Subcutaneous adipose tissue (tissue), 4 donors: Measurements from ENCODE around the gene DGKH. TPM values are rescaled to one million over a fixed set of nuclear protein-coding genes. Genes with fewer than 3 reads are reported as not detected.

Experiments
- total RNA-seq, 4 donors: library from RNA; depleted of rRNA; stranded (reverse); fragments of >200 nt; gene quantifications; one replicate each; pipeline ENCODE4 v1.1.0, GENCODE V29; 2016
- TF ChIP-seq, protein P1 (sequence below): fragments of 450-650 bp; IDR thresholded peaks from one replicate; pipeline ENCODE4 v1.5.1; 2016; ENCODE audit warnings: low read depth, mild to moderate bottlenecking, control low read depth, antibody characterized with exemption, moderate library complexity

The DGKH gene
- total RNA-seq, 4 donors from 2014 or later: 11.9 to 19.8 (median 13.5) TPM

DNA sequence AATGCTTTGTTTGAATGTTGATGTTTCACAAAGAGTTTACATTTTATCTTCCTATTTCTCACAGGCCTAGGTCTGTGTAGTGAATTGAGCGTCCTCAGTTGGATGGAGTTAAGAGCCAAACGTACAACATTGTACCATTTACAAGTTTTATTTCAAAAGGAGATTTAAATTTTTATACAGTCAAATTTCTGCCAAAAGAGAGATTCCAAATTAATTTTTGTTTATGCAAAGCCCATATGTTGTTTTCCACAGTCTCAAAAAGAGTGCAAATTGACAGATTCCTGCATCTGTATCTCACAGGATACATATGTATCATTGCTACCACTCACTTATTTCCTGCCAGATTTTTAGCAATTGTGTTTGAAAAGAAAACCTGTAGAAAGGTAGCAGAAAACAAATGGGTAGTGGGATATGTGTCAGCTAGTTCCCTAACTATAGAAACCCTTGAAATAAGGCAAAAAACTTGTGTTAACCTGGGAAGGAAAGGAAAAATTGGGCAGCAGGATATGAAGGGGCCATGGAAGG lies 46.1 kb downstream of the DGKH start:
- TF ChIP-seq, protein P1, sequence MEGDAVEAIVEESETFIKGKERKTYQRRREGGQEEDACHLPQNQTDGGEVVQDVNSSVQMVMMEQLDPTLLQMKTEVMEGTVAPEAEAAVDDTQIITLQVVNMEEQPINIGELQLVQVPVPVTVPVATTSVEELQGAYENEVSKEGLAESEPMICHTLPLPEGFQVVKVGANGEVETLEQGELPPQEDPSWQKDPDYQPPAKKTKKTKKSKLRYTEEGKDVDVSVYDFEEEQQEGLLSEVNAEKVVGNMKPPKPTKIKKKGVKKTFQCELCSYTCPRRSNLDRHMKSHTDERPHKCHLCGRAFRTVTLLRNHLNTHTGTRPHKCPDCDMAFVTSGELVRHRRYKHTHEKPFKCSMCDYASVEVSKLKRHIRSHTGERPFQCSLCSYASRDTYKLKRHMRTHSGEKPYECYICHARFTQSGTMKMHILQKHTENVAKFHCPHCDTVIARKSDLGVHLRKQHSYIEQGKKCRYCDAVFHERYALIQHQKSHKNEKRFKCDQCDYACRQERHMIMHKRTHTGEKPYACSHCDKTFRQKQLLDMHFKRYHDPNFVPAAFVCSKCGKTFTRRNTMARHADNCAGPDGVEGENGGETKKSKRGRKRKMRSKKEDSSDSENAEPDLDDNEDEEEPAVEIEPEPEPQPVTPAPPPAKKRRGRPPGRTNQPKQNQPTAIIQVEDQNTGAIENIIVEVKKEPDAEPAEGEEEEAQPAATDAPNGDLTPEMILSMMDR: no peak

DNA sequence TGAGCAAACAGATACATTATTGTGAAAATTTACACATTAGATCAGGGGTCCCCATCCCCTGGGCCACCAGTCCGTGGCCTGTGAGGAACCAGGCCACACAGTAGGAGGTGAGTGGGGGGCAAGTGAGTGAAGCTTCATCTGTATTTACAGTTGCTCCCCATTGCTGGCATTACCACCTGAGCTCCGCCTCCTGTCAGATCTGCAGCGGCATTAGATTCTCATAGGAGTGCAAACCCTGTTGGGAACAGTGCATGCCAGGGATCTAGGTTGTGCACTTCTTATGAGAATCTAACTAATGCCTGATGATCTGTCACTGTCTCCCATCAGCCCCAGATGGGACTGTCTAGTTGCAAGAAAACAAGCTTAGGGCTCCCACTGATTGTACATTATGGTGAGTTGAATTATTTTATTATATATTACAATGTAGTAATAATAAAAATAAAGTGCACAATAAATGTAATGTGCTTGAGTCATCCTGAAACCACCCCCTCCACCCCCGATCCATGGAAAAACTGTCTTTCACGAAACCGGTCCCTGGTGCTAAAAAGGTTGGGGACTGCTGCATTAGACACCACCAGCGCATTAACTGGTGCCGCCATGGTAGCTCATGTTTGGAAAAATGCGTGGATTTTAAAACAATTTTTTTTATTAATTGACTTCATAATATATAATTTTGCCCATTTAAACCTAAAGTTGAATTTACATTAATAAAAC lies 51.7 kb downstream of the DGKH start:
- TF ChIP-seq, protein P1: no peak

- TF ChIP-seq, protein P1: no peak
These were observed 52.5 kb downstream of the DGKH start for GRCh38 chr13:42100960-42101359.

GRCh38 chr13:42101821-42102585 lies 53.6 kb downstream of the DGKH start:
- TF ChIP-seq, protein P1: no peak

DNA sequence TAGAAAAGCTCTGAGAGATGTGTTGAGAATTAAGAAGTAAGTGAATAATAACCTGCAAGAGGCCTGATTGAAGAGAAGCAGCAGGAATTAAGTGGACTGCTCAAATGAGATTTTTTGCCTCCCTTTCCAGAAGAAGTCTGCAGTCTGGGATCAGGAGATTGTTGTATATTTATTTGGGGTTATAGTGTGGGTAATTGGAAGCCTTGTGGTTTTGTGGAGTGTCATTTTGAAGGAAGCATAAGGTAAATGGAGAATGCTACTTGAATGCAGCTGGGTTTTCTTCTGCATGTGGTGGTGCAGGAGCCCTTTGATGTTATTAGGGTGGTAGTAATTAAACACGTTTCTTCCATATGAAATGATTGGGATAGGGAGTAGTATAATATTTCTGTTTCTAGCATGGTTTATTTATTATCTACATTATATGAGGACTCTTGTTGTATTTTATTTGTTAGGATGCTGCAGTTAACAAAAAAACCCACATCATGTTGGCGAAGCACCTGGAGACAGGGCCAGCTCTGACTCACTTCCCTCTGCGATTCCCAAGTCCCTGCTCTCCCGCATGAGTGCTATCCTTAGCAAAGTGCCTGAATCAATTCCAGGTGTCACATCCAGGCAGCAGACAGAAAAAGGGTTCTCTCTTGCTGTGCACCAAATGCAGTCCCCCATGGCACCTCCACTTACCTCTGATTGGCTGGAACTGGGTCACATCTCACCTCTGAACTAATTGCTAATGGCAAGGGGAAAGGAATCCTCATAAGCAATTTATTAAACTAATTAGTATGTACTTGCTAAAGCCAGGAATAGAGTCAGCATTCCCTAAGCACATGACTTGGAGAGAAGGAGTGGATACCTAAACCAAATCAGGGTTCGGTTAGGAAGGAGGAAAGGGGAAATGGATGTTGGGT lies 54.8 kb downstream of the DGKH start:
- TF ChIP-seq, protein P1: no peak

GRCh38 chr13:42106998-42107397 lies 58.5 kb downstream of the DGKH start:
- TF ChIP-seq, protein P1: no peak

DNA sequence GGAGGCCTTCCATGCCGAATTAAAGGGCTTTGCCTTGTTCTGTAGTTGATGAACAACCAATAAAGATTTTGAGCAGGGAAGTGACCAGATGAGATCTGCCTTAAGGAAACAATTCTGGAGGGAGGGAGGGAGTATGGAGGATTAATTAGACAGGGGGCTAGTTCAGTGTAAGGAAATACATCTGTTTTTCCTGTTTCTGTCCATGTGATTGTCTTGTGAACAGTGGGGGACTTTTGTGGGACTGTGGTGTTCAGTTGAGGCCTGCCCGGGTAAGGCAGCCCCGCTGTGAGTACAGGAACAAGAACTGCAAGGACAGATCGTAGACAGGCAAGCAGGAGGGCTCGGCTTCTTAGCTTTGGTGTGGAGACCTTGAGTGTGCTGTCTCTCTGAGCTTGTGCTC lies 59.0 kb downstream of the DGKH start:
- TF ChIP-seq, protein P1: no peak
